HepG2 (cell line): Measurements from ENCODE around the gene HPS1. TPM values are rescaled to one million over a fixed set of nuclear protein-coding genes. Genes with fewer than 3 reads are reported as not detected.

Experiments used
- ATAC-seq: fragments of 200-7000 bp; cut with Tn5 transposase; 3 replicates; pipeline ENCODE4 v1.9.1; 2020; ENCODE audit warnings: mild to moderate bottlenecking, moderate library complexity
- BruUV-seq: library from RNA; stranded (reverse); fragments of 400-500 nt; replicated peaks from 2 replicates; lab custom pipeline; 2021; lab: Mats Ljungman, UMichigan
- CTCF ChIA-PET: fragments of 300-600 bp; formaldehyde crosslinking; extraction: SDS; loops from one replicate; lab custom pipeline; 2021; ENCODE audit warnings: low total read pairs, inconsistent platforms, low intra/inter-chr PET ratio; lab: Yijun Ruan, JAX
- POLR2A ChIA-PET: fragments of 350-600 bp; sonication (Branson Sonifier 250); formaldehyde crosslinking; loops from one replicate; lab custom pipeline; 2020; ENCODE audit warnings: antibody characterized with exemption, inconsistent platforms; lab: Yijun Ruan, JAX
- DNase-seq: peaks from one replicate; pipeline ENCODE4 v3.0.0-alpha.2; 2015; ENCODE audit warnings: low spot score
- FAIRE-seq: peaks from 3 replicates; lab custom pipeline; 2011; peaks lifted over from hg19 to GRCh38; lab: Jason Lieb, UNC
- H2AFZ ChIP-seq: one replicate; pipeline ENCODE4 v1.6.1; 2011; ENCODE audit warnings: low read length, inconsistent platforms
- H3K27ac ChIP-seq: fragments of 300-600 bp; 3 replicates; pipeline ENCODE4 v1.8.0; 2011; ENCODE audit warnings: mixed run types, mild to moderate bottlenecking, mixed read lengths, low read length, inconsistent platforms; ENCODE audit not compliant: insufficient read depth; ENCODE audit errors: extremely low read length
- H3K27me3 ChIP-seq, 2 experiments: fragments of 200-600 bp in 1 of 2; 2 replicates in 1 of 2; 3 replicates in 1 of 2; pipeline versions ENCODE4 v1.6.0 to v1.8.0; 2011; ENCODE audit warnings: low read length in 2 of 2, mild to moderate bottlenecking in 2 of 2, moderate library complexity in 2 of 2, inconsistent platforms in 1 of 2; ENCODE audit not compliant: insufficient read depth in 2 of 2, control insufficient read depth in 1 of 2
- H3K36me3 ChIP-seq, 2 experiments: fragments of 200-600 bp in 1 of 2; replicated peaks in 1 of 2; 2 replicates in 1 of 2; 3 replicates in 1 of 2; pipeline versions ENCODE4 v1.5.1 to v1.8.0; 2011; ENCODE audit warnings: low read length in 2 of 2, inconsistent platforms in 1 of 2; ENCODE audit not compliant: insufficient read depth in 2 of 2, control insufficient read depth in 1 of 2
- H3K4me1 ChIP-seq: 2 replicates; pipeline ENCODE4 v1.5.1; 2012; ENCODE audit warnings: low read length, inconsistent platforms; ENCODE audit not compliant: insufficient read depth
- H3K4me2 ChIP-seq: 2 replicates; pipeline ENCODE4 v1.6.0; 2011; ENCODE audit warnings: low read depth, low read length, inconsistent platforms
- H3K4me3 ChIP-seq, 3 experiments: fragments of 200-600 bp in 1 of 3; sonication (generic), shearing (Covaris generic) in 1 of 3; replicated peaks in 1 of 3; 2 replicates each; pipeline ENCODE4 v1.5.1; 2011 to 2016; ENCODE audit warnings: low read length in 3 of 3, inconsistent platforms in 2 of 3, low read depth in 2 of 3, mild to moderate bottlenecking in 2 of 3, control low read depth in 1 of 3, mixed read lengths in 1 of 3; ENCODE audit not compliant: insufficient read depth in 1 of 3
- H3K79me2 ChIP-seq: one replicate; pipeline ENCODE4 v1.6.1; 2011; ENCODE audit warnings: low read length, inconsistent platforms; ENCODE audit not compliant: insufficient read depth
- H3K9ac ChIP-seq: 2 replicates; pipeline ENCODE4 v1.6.0; 2011; ENCODE audit warnings: mild to moderate bottlenecking, low read depth, low read length, inconsistent platforms; ENCODE audit not compliant: insufficient read depth
- H3K9me3 ChIP-seq: 2 replicates; pipeline ENCODE4 v1.5.1; 2012; ENCODE audit warnings: mild to moderate bottlenecking, low read length
- H4K20me1 ChIP-seq: 2 replicates; pipeline ENCODE4 v1.6.0; 2011; ENCODE audit warnings: inconsistent platforms, mild to moderate bottlenecking, low read length, moderate library complexity; ENCODE audit not compliant: insufficient read depth
- ARID3A ChIP-seq: IDR thresholded peaks from 2 replicates; pipeline ENCODE4 v1.6.1; 2012; ENCODE audit warnings: low read depth, low read length, improper control_type of control experiment
- CHD4 ChIP-seq: fragments of 200-600 bp; sonication (generic); IDR thresholded peaks from 2 replicates; pipeline ENCODE4 v1.7.0; 2017; ENCODE audit warnings: mild to moderate bottlenecking, low read length, borderline replicate concordance
- KLF15 ChIP-seq: sonication (generic); formaldehyde crosslinking; IDR thresholded peaks from 2 replicates; pipeline ENCODE4 v1.8.1; 2023; ENCODE audit warnings: borderline replicate concordance, mild to moderate bottlenecking, inconsistent platforms, missing genetic modification reagents, mixed read lengths
- PLSCR1 ChIP-seq: sonication (generic); formaldehyde crosslinking; IDR thresholded peaks from 2 replicates; pipeline ENCODE4 v1.5.0; 2020; ENCODE audit warnings: missing genetic modification reagents, mild to moderate bottlenecking, borderline replicate concordance
- SMARCE1 ChIP-seq: fragments of 450-650 bp; IDR thresholded peaks from 2 replicates; pipeline ENCODE4 v1.6.1; 2017; ENCODE audit warnings: borderline replicate concordance
- THYN1 ChIP-seq: sonication (generic); formaldehyde crosslinking; IDR thresholded peaks from 2 replicates; pipeline ENCODE4 v1.8.1; 2023; ENCODE audit warnings: low read depth, mild to moderate bottlenecking, moderate library complexity, missing genetic modification reagents, borderline replicate concordance
- USF2 ChIP-seq, 2 experiments: sonication (generic) in 1 of 2; formaldehyde crosslinking in 1 of 2; IDR thresholded peaks; 2 replicates each; pipeline versions ENCODE4 v1.5.1 to v1.6.1; 2011 to 2020; ENCODE audit warnings: borderline replicate concordance in 1 of 2, low read depth in 1 of 2, low read length in 1 of 2, mild to moderate bottlenecking in 1 of 2, missing genetic modification reagents in 1 of 2, moderate library complexity in 1 of 2
- ZFP36 ChIP-seq: fragments of 150-350 bp; IDR thresholded peaks from 2 replicates; pipeline ENCODE4 v1.6.1; 2018; ENCODE audit warnings: borderline replicate concordance, low read length, low read depth; ENCODE audit not compliant: partially characterized antibody
- ZMAT3 ChIP-seq: sonication (generic); formaldehyde crosslinking; conservative IDR thresholded peaks from 2 replicates; pipeline ENCODE4 v1.7.0; 2021; ENCODE audit warnings: missing genetic modification reagents
- WGBS: methylation state at CpG from one replicate; pipeline ENCODE4 v1.1.6; 2017; ENCODE audit warnings: low lambda C conversion rate; 5-methylcytosine and 5-hydroxymethylcytosine counted together
- in situ Hi-C: cut with HindIII; loops from 2 replicates; pipeline ENCODE4 v1.10.0; 2017; ENCODE audit warnings: low pct_unique_long_range_greater_than_20kb; ENCODE audit not compliant: extremely low pct_ligation_motif_present
- intact Hi-C: fragments of 100-400 bp; cut with micrococcal nuclease; formaldehyde crosslinking; loops from one replicate; pipeline ENCODE4 v1.10.0; 2022; ENCODE audit not compliant: unreplicated experiment
- polyA plus RNA-seq, 8 experiments: library from polyadenylated mRNA; depleted of rRNA in 3 of 8; stranded (reverse) in 7 of 8; unstranded in 1 of 8; fragments of >200 nt; fragmentation: Illumina TruSeq in 4 of 8; extraction: Trizol in 4 of 8; gene quantifications; 2 replicates each; pipeline versions ENCODE4 v1.2.1 to v1.2.3, GENCODE V29; 2011 to 2016; ENCODE audit warnings: low read depth in 4 of 8, missing spikeins in 1 of 8, mixed read lengths in 1 of 8; ENCODE audit not compliant: insufficient read depth in 1 of 8
- total RNA-seq, 5 experiments: library from RNA; depleted of rRNA; stranded (reverse); fragments of >200 nt; fragmentation: Illumina TruSeq; extraction: Trizol; gene quantifications; 2 replicates each; pipeline ENCODE4 v1.2.3, GENCODE V29; 2016; ENCODE audit warnings: low read depth in 1 of 5
- TF ChIP-seq, protein P1 (sequence below): sonication (generic); formaldehyde crosslinking; IDR thresholded peaks from 2 replicates; pipeline ENCODE4 v1.4.0; 2020; ENCODE audit warnings: mild to moderate bottlenecking, missing genetic modification reagents, borderline replicate concordance
- TF ChIP-seq, protein P2 (sequence below): sonication (generic); formaldehyde crosslinking; conservative IDR thresholded peaks from 2 replicates; pipeline ENCODE4 v1.8.0; 2022; ENCODE audit warnings: mild to moderate bottlenecking, moderate library complexity, missing genetic modification reagents

The HPS1 gene
- total and polyA plus RNA-seq, 2 of the 13 experiments (the other 11 are each of a cell fraction or from before 2014, with no cell fraction given) = 24.6 to 25.8 TPM

DNA sequence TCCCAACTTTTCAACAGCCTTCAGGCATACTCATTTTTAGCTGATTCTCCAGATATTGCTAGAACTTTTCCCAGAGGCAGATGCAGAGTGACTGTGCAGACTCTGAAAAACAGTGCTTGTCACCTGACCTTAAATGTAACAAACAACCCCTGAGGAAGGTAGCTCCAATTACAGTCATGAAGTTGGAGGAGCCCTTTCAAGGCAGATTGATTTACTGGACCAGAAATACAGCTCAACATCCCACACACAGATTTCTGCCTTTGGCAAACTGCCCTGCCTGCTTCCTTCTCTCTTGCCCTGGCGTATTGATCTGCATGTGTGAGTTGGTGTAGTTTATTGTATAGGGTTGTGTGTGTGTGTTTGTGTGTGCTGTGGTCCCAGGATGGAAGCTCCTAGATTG is 70.2 kb downstream of the HPS1 start:
- no peak for FAIRE-seq
- intact Hi-C loops (no loop called here), in situ Hi-C loops (no loop called here)
- no peaks in the 10 kb centered on the region for H3K36me3 ChIP-seq
- ChIA-PET POLR2A (no interaction called here), CTCF (no interaction called here)
- 0% methylated on average over 1 of the region's 1 CpG for WGBS
- peaks cover 5 to 29% of the 10 kb centered on the region in 2 experiments; a peak in 3 of 5 replicates for H3K27me3 ChIP-seq
- BruUV-seq = no TSS peak
- H3K4me3 ChIP-seq = no peak overlapping the region
- no peak overlapping the region for H3K4me2 ChIP-seq
- H3K9ac ChIP-seq = no peak overlapping the region
- TF ChIP-seq THYN1 (CRISPR knock-in tag) (no peak), ZMAT3 (CRISPR knock-in tag) (no peak), PLSCR1 (CRISPR knock-in tag) (no peak), USF2 (IDR thresholded peaks at IDR 0.05; ENCODE audit: low read depth, low read length) (no peak), USF2 (CRISPR knock-in tag; IDR thresholded peaks at IDR 0.05; ENCODE audit: borderline replicate concordance) (no peak), KLF15 (CRISPR knock-in tag) (no peak), ZFP36 (no peak), SMARCE1 (no peak), ARID3A (no peak), CHD4 (no peak)
- TF ChIP-seq, protein P1, sequence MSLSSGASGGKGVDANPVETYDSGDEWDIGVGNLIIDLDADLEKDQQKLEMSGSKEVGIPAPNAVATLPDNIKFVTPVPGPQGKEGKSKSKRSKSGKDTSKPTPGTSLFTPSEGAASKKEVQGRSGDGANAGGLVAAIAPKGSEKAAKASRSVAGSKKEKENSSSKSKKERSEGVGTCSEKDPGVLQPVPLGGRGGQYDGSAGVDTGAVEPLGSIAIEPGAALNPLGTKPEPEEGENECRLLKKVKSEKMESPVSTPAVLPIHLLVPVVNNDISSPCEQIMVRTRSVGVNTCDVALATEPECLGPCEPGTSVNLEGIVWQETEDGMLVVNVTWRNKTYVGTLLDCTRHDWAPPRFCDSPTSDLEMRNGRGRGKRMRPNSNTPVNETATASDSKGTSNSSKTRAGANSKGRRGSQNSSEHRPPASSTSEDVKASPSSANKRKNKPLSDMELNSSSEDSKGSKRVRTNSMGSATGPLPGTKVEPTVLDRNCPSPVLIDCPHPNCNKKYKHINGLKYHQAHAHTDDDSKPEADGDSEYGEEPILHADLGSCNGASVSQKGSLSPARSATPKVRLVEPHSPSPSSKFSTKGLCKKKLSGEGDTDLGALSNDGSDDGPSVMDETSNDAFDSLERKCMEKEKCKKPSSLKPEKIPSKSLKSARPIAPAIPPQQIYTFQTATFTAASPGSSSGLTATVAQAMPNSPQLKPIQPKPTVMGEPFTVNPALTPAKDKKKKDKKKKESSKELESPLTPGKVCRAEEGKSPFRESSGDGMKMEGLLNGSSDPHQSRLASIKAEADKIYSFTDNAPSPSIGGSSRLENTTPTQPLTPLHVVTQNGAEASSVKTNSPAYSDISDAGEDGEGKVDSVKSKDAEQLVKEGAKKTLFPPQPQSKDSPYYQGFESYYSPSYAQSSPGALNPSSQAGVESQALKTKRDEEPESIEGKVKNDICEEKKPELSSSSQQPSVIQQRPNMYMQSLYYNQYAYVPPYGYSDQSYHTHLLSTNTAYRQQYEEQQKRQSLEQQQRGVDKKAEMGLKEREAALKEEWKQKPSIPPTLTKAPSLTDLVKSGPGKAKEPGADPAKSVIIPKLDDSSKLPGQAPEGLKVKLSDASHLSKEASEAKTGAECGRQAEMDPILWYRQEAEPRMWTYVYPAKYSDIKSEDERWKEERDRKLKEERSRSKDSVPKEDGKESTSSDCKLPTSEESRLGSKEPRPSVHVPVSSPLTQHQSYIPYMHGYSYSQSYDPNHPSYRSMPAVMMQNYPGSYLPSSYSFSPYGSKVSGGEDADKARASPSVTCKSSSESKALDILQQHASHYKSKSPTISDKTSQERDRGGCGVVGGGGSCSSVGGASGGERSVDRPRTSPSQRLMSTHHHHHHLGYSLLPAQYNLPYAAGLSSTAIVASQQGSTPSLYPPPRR (CRISPR knock-in tag) = no peak
- TF ChIP-seq, protein P2, sequence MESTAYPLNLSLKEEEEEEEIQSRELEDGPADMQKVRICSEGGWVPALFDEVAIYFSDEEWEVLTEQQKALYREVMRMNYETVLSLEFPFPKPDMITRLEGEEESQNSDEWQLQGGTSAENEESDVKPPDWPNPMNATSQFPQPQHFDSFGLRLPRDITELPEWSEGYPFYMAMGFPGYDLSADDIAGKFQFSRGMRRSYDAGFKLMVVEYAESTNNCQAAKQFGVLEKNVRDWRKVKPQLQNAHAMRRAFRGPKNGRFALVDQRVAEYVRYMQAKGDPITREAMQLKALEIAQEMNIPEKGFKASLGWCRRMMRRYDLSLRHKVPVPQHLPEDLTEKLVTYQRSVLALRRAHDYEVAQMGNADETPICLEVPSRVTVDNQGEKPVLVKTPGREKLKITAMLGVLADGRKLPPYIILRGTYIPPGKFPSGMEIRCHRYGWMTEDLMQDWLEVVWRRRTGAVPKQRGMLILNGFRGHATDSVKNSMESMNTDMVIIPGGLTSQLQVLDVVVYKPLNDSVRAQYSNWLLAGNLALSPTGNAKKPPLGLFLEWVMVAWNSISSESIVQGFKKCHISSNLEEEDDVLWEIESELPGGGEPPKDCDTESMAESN (CRISPR knock-in tag) = no peak
- H3K9me3 ChIP-seq = peaks cover 7% of the 10 kb centered on the region; the same call in 1 of the 2 replicates
- no peaks in the 10 kb centered on the region for H4K20me1 ChIP-seq
- no peak overlapping the region for H2AFZ ChIP-seq
- H3K4me1 ChIP-seq = no peaks in the 10 kb centered on the region
- H3K79me2 ChIP-seq = no peaks in the 10 kb centered on the region
- no peak for ATAC-seq
- no peak overlapping the region for H3K27ac ChIP-seq
- no peak for DNase-seq
